GM23338 (cell line): ENCODE measurements around the gene TULP4. TPM values are rescaled to one million over a fixed set of nuclear protein-coding genes. Genes with fewer than 3 reads are reported as not detected.

Experiments
- ATAC-seq: fragments of 200-7000 bp; cut with Tn5 transposase; 3 replicates; pipeline ENCODE4 v1.9.1; 2020
- DNase-seq: peaks from one replicate; pipeline ENCODE4 v3.0.0-alpha.2; 2015; ENCODE audit warnings: low spot score
- H2AFZ ChIP-seq: fragments of 200-600 bp; sonication (generic); 2 replicates; pipeline ENCODE4 v1.8.0; 2016; ENCODE audit warnings: antibody characterized with exemption, mild to moderate bottlenecking, moderate library complexity
- H3F3A ChIP-seq: fragments of 200-600 bp; sonication (generic); replicated peaks from 2 replicates; pipeline ENCODE4 v1.8.0; 2017; ENCODE audit warnings: antibody characterized with exemption, mixed run types, low read depth
- H3K27ac ChIP-seq: fragments of 200-600 bp; sonication (generic); 2 replicates; pipeline ENCODE4 v1.6.1; 2016; ENCODE audit warnings: low read depth
- H3K27me3 ChIP-seq: fragments of 200-600 bp; sonication (generic); 2 replicates; pipeline ENCODE4 v1.8.0; 2016; ENCODE audit warnings: mild to moderate bottlenecking, mixed run types, moderate library complexity; ENCODE audit not compliant: insufficient read depth
- H3K36me3 ChIP-seq: fragments of 200-600 bp; sonication (generic); 2 replicates; pipeline ENCODE4 v1.8.0; 2016; ENCODE audit warnings: mild to moderate bottlenecking; ENCODE audit not compliant: insufficient read depth
- H3K4me1 ChIP-seq: fragments of 200-600 bp; sonication (generic); 2 replicates; pipeline ENCODE4 v1.8.0; 2016; ENCODE audit warnings: mild to moderate bottlenecking, moderate library complexity; ENCODE audit not compliant: insufficient read depth
- H3K4me2 ChIP-seq: fragments of 200-600 bp; sonication (generic); 2 replicates; pipeline ENCODE4 v1.7.1; 2017; ENCODE audit warnings: mixed run types
- H3K4me3 ChIP-seq: fragments of 200-600 bp; sonication (generic); 2 replicates; pipeline ENCODE4 v1.6.1; 2016; ENCODE audit warnings: mixed run types
- H3K79me2 ChIP-seq: fragments of 200-600 bp; sonication (generic); replicated peaks from 2 replicates; pipeline ENCODE4 v1.8.0; 2017; ENCODE audit warnings: mild to moderate bottlenecking; ENCODE audit not compliant: insufficient read depth
- H3K9me2 ChIP-seq: fragments of 200-600 bp; sonication (generic); 2 replicates; pipeline ENCODE4 v1.8.0; 2017; ENCODE audit not compliant: insufficient read depth
- H4K20me1 ChIP-seq: fragments of 200-600 bp; sonication (generic); replicated peaks from 2 replicates; pipeline ENCODE4 v1.8.0; 2017; ENCODE audit warnings: mild to moderate bottlenecking; ENCODE audit not compliant: insufficient read depth
- H3K27ac Mint-ChIP-seq: 2 replicates; pipeline ENCODE4 v1.8.0; 2020; ENCODE audit warnings: inconsistent platforms, mild to moderate bottlenecking, moderate library complexity, mixed read lengths
- H3K27me3 Mint-ChIP-seq: 3 replicates; pipeline ENCODE4 v1.8.0; 2022; ENCODE audit warnings: low read depth, mild to moderate bottlenecking, moderate library complexity, mixed read lengths, inconsistent platforms; ENCODE audit not compliant: insufficient read depth, poor library complexity
- H3K36me3 Mint-ChIP-seq: 3 replicates; pipeline ENCODE4 v1.8.0; 2021; ENCODE audit warnings: low read depth, mild to moderate bottlenecking, inconsistent platforms, moderate library complexity, mixed read lengths
- H3K4me1 Mint-ChIP-seq: 3 replicates; pipeline ENCODE4 v1.8.0; 2020; ENCODE audit warnings: mild to moderate bottlenecking, inconsistent platforms, mixed read lengths
- H3K4me3 Mint-ChIP-seq: 3 replicates; pipeline ENCODE4 v1.8.0; 2021; ENCODE audit warnings: moderate library complexity, mild to moderate bottlenecking, inconsistent platforms, mixed read lengths
- H3K9me3 Mint-ChIP-seq: 3 replicates; pipeline ENCODE4 v1.8.0; 2020; ENCODE audit warnings: moderate library complexity, mild to moderate bottlenecking, inconsistent platforms, mixed read lengths
- EZH2 ChIP-seq: fragments of 200-600 bp; sonication (generic); IDR thresholded peaks from one replicate; pipeline ENCODE4 v1.8.0; 2017; ENCODE audit warnings: antibody characterized with exemption, mild to moderate bottlenecking, low read depth; ENCODE audit not compliant: unreplicated experiment
- POLR2AphosphoS5 ChIP-seq: IDR thresholded peaks from 2 replicates; pipeline ENCODE4 v1.6.1; 2016; ENCODE audit warnings: antibody characterized with exemption, low read depth
- polyA plus RNA-seq: library from polyadenylated mRNA; unstranded; fragments of >200 nt; fragmentation: Nextera tagmentation; extraction: Ambion mirVana; gene quantifications from 2 replicates; pipeline ENCODE4 v1.2.1, GENCODE V29; 2016
- total RNA-seq: library from RNA; depleted of rRNA; stranded (reverse); fragments of >200 nt; shearing (Covaris generic); gene quantifications from 2 replicates; pipeline ENCODE4 v1.2.3, GENCODE V29; 2014
- TF ChIP-seq, protein P1 (sequence below): IDR thresholded peaks from one replicate; pipeline ENCODE4 v1.6.1; 2018; ENCODE audit warnings: antibody characterized with exemption; ENCODE audit not compliant: unreplicated experiment
- TF ChIP-seq, protein P2 (sequence below): IDR thresholded peaks from 2 replicates; pipeline ENCODE4 v1.6.1; 2016; ENCODE audit warnings: antibody characterized with exemption
- TF ChIP-seq, protein P3 (sequence below): fragments of 250-450 bp; sonication (Bioruptor Pico); IDR thresholded peaks from 2 replicates; pipeline ENCODE4 v1.5.0; 2020; ENCODE audit warnings: mild to moderate bottlenecking, moderate library complexity

Gene TULP4
- total and polyA plus RNA-seq, 2 experiments from 2014 or later: 31.2 to 50.2 TPM

DNA sequence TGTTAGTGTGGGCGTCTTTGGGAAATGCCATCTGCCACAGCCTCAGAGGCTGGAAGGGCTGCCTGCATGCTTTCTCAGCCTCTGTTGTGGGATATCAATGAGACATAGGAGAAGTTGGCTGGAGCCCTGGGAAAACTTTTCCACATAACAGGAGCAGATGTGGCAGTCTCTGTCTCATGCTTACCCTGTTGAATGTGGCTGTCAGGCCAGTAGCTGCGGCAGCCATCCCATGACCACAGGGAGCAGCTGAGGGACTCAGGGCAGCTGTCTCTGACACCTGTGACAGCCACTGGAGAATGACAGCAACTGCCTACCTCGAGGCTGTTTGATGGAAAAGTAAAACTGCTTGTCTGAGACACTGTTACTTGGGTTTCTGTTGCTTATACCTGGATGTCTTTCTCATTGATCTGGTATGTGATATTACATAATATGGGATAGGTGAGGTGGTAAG, 64.4 kb downstream of the TULP4 start:
- ATAC-seq (no peak), DNase-seq (no peak)
- H3K27ac ChIP-seq: no peak overlapping the region
- peaks cover 16% of the 10 kb centered on the region; the same call in 2 of the 3 replicates for H3K4me1 Mint-ChIP-seq
- no peak overlapping the region for H3K4me3 Mint-ChIP-seq
- no peaks in the 10 kb centered on the region for H3K36me3 Mint-ChIP-seq
- no peak overlapping the region for H2AFZ ChIP-seq
- no peaks in the 10 kb centered on the region for H3K36me3 ChIP-seq
- H3K27ac Mint-ChIP-seq: no peak overlapping the region
- no peaks in the 10 kb centered on the region for H3K4me1 ChIP-seq
- no peak overlapping the region for H3K4me3 ChIP-seq
- no peak overlapping the region for H3K4me2 ChIP-seq
- peaks cover 2% of the 10 kb centered on the region; the same call in 1 of the 2 replicates for H4K20me1 ChIP-seq
- no peak for TF ChIP-seq EZH2
- TF ChIP-seq, protein P1, sequence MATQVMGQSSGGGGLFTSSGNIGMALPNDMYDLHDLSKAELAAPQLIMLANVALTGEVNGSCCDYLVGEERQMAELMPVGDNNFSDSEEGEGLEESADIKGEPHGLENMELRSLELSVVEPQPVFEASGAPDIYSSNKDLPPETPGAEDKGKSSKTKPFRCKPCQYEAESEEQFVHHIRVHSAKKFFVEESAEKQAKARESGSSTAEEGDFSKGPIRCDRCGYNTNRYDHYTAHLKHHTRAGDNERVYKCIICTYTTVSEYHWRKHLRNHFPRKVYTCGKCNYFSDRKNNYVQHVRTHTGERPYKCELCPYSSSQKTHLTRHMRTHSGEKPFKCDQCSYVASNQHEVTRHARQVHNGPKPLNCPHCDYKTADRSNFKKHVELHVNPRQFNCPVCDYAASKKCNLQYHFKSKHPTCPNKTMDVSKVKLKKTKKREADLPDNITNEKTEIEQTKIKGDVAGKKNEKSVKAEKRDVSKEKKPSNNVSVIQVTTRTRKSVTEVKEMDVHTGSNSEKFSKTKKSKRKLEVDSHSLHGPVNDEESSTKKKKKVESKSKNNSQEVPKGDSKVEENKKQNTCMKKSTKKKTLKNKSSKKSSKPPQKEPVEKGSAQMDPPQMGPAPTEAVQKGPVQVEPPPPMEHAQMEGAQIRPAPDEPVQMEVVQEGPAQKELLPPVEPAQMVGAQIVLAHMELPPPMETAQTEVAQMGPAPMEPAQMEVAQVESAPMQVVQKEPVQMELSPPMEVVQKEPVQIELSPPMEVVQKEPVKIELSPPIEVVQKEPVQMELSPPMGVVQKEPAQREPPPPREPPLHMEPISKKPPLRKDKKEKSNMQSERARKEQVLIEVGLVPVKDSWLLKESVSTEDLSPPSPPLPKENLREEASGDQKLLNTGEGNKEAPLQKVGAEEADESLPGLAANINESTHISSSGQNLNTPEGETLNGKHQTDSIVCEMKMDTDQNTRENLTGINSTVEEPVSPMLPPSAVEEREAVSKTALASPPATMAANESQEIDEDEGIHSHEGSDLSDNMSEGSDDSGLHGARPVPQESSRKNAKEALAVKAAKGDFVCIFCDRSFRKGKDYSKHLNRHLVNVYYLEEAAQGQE: no peak
- no peak for TF ChIP-seq POLR2AphosphoS5
- TF ChIP-seq, protein P2, sequence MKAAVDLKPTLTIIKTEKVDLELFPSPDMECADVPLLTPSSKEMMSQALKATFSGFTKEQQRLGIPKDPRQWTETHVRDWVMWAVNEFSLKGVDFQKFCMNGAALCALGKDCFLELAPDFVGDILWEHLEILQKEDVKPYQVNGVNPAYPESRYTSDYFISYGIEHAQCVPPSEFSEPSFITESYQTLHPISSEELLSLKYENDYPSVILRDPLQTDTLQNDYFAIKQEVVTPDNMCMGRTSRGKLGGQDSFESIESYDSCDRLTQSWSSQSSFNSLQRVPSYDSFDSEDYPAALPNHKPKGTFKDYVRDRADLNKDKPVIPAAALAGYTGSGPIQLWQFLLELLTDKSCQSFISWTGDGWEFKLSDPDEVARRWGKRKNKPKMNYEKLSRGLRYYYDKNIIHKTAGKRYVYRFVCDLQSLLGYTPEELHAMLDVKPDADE: no peak
- TF ChIP-seq, protein P3, sequence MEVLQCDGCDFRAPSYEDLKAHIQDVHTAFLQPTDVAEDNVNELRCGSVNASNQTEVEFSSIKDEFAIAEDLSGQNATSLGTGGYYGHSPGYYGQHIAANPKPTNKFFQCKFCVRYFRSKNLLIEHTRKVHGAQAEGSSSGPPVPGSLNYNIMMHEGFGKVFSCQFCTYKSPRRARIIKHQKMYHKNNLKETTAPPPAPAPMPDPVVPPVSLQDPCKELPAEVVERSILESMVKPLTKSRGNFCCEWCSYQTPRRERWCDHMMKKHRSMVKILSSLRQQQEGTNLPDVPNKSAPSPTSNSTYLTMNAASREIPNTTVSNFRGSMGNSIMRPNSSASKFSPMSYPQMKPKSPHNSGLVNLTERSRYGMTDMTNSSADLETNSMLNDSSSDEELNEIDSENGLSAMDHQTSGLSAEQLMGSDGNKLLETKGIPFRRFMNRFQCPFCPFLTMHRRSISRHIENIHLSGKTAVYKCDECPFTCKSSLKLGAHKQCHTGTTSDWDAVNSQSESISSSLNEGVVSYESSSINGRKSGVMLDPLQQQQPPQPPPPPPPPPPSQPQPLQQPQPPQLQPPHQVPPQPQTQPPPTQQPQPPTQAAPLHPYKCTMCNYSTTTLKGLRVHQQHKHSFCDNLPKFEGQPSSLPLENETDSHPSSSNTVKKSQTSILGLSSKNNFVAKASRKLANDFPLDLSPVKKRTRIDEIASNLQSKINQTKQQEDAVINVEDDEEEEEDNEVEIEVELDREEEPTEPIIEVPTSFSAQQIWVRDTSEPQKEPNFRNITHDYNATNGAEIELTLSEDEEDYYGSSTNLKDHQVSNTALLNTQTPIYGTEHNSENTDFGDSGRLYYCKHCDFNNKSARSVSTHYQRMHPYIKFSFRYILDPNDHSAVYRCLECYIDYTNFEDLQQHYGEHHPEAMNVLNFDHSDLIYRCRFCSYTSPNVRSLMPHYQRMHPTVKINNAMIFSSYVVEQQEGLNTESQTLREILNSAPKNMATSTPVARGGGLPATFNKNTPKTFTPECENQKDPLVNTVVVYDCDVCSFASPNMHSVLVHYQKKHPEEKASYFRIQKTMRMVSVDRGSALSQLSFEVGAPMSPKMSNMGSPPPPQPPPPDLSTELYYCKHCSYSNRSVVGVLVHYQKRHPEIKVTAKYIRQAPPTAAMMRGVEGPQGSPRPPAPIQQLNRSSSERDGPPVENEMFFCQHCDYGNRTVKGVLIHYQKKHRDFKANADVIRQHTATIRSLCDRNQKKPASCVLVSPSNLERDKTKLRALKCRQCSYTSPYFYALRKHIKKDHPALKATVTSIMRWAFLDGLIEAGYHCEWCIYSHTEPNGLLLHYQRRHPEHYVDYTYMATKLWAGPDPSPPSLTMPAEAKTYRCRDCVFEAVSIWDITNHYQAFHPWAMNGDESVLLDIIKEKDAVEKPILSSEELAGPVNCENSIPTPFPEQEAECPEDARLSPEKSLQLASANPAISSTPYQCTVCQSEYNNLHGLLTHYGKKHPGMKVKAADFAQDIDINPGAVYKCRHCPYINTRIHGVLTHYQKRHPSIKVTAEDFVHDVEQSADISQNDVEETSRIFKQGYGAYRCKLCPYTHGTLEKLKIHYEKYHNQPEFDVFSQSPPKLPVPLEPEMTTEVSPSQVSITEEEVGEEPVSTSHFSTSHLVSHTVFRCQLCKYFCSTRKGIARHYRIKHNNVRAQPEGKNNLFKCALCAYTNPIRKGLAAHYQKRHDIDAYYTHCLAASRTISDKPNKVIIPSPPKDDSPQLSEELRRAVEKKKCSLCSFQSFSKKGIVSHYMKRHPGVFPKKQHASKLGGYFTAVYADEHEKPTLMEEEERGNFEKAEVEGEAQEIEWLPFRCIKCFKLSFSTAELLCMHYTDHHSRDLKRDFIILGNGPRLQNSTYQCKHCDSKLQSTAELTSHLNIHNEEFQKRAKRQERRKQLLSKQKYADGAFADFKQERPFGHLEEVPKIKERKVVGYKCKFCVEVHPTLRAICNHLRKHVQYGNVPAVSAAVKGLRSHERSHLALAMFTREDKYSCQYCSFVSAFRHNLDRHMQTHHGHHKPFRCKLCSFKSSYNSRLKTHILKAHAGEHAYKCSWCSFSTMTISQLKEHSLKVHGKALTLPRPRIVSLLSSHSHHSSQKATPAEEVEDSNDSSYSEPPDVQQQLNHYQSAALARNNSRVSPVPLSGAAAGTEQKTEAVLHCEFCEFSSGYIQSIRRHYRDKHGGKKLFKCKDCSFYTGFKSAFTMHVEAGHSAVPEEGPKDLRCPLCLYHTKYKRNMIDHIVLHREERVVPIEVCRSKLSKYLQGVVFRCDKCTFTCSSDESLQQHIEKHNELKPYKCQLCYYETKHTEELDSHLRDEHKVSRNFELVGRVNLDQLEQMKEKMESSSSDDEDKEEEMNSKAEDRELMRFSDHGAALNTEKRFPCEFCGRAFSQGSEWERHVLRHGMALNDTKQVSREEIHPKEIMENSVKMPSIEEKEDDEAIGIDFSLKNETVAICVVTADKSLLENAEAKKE: no peak
- H3K9me3 Mint-ChIP-seq: no peaks in the 10 kb centered on the region
- H3K79me2 ChIP-seq: 0 out of 2 replicates have a peak, but pooled peaks cover 2% of the 10 kb centered on the region
- no peaks in the 10 kb centered on the region for H3K27me3 ChIP-seq
- peaks cover 8% of the 10 kb centered on the region for H3K27me3 Mint-ChIP-seq
- no peaks in the 10 kb centered on the region for H3F3A ChIP-seq
- 0 out of 2 replicates have a peak, but pooled peaks cover 3% of the 10 kb centered on the region for H3K9me2 ChIP-seq
